GM23248 (cell line): ENCODE measurements around the gene MTUS2. TPM values are rescaled to one million over a fixed set of nuclear protein-coding genes. Genes with fewer than 3 reads are reported as not detected.

Source experiments
- DNase-seq: peaks from one replicate; pipeline ENCODE4 v3.0.0-alpha.2; 2015
- H2AFZ ChIP-seq: fragments of 200-600 bp; sonication (generic); 2 replicates; pipeline ENCODE4 v1.6.1; 2016; ENCODE audit warnings: antibody characterized with exemption
- H3F3A ChIP-seq: fragments of 200-600 bp; sonication (generic); 2 replicates; pipeline ENCODE4 v1.6.1; 2016; ENCODE audit warnings: mild to moderate bottlenecking, antibody characterized with exemption, mixed run types; ENCODE audit not compliant: insufficient read depth
- H3K27ac ChIP-seq: fragments of 200-600 bp; sonication (generic); 2 replicates; pipeline ENCODE4 v1.5.1; 2016; ENCODE audit warnings: mild to moderate bottlenecking
- H3K27me3 ChIP-seq: fragments of 200-600 bp; sonication (generic); replicated peaks from 2 replicates; pipeline ENCODE4 v1.6.1; 2016; ENCODE audit warnings: mild to moderate bottlenecking; ENCODE audit not compliant: insufficient read depth
- H3K36me3 ChIP-seq: fragments of 200-600 bp; sonication (generic); 2 replicates; pipeline ENCODE4 v1.6.1; 2016; ENCODE audit warnings: low read depth, mild to moderate bottlenecking
- H3K4me1 ChIP-seq: fragments of 200-600 bp; sonication (generic); 2 replicates; pipeline ENCODE4 v1.6.1; 2016; ENCODE audit warnings: mild to moderate bottlenecking; ENCODE audit not compliant: insufficient read depth
- H3K4me2 ChIP-seq: fragments of 200-600 bp; sonication (generic); one replicate; pipeline ENCODE4 v1.6.1; 2016; ENCODE audit warnings: mild to moderate bottlenecking; ENCODE audit not compliant: unreplicated experiment
- H3K4me3 ChIP-seq: fragments of 200-600 bp; sonication (generic); 2 replicates; pipeline ENCODE4 v1.5.1; 2016; ENCODE audit warnings: mild to moderate bottlenecking
- H3K79me2 ChIP-seq: fragments of 200-600 bp; sonication (generic); 2 replicates; pipeline ENCODE4 v1.6.1; 2016; ENCODE audit warnings: mild to moderate bottlenecking; ENCODE audit not compliant: insufficient read depth
- H3K9ac ChIP-seq: fragments of 200-600 bp; sonication (generic); 2 replicates; pipeline ENCODE4 v1.6.1; 2016; ENCODE audit warnings: mild to moderate bottlenecking
- H3K9me2 ChIP-seq: fragments of 200-600 bp; sonication (generic); 2 replicates; pipeline ENCODE4 v1.6.1; 2016; ENCODE audit warnings: mixed run types, mild to moderate bottlenecking, moderate library complexity; ENCODE audit not compliant: insufficient read depth
- H3K9me3 ChIP-seq: fragments of 200-600 bp; sonication (generic); one replicate; pipeline ENCODE4 v1.6.1; 2017; ENCODE audit warnings: low read depth
- H4K20me1 ChIP-seq: fragments of 200-600 bp; sonication (generic); 2 replicates; pipeline ENCODE4 v1.6.0; 2016; ENCODE audit not compliant: insufficient read depth
- EZH2 ChIP-seq: fragments of 200-600 bp; sonication (generic); IDR thresholded peaks from 2 replicates; pipeline ENCODE4 v1.6.1; 2018; ENCODE audit warnings: antibody characterized with exemption, mild to moderate bottlenecking; ENCODE audit not compliant: insufficient read depth, poor library complexity, severe bottlenecking
- EZH2phosphoT487 ChIP-seq: fragments of 200-600 bp; sonication (generic); IDR thresholded peaks from 2 replicates; pipeline ENCODE4 v1.6.1; 2018; ENCODE audit warnings: antibody characterized with exemption, moderate library complexity, mild to moderate bottlenecking, low read depth; ENCODE audit not compliant: insufficient read depth
- WGBS, 2 experiments: methylation state at CpG; one replicate each; pipeline ENCODE4 v1.1.6; 2015 to 2017; ENCODE audit warnings: low lambda C conversion rate in 2 of 2, low coverage in 1 of 2; ENCODE audit errors: missing lambda C conversion rate in 2 of 2; 5-methylcytosine and 5-hydroxymethylcytosine counted together
- in situ Hi-C: fragments of 300-500 bp; cut with MboI; formaldehyde crosslinking; loops from 2 replicates; pipeline ENCODE4 v1.15.0; 2020
- polyA plus RNA-seq: library from polyadenylated mRNA; unstranded; fragments of >200 nt; fragmentation: Nextera tagmentation; extraction: Ambion mirVana; gene quantifications from 2 replicates; pipeline ENCODE4 v1.2.1, GENCODE V29; 2016
- total RNA-seq: library from RNA; depleted of rRNA; stranded (reverse); fragments of >200 nt; shearing (Covaris generic); gene quantifications from 2 replicates; pipeline ENCODE4 v1.2.3, GENCODE V29; 2014

The MTUS2 gene
- total and polyA plus RNA-seq, 2 experiments from 2014 or later = 0.43 to 0.74 TPM

DNA sequence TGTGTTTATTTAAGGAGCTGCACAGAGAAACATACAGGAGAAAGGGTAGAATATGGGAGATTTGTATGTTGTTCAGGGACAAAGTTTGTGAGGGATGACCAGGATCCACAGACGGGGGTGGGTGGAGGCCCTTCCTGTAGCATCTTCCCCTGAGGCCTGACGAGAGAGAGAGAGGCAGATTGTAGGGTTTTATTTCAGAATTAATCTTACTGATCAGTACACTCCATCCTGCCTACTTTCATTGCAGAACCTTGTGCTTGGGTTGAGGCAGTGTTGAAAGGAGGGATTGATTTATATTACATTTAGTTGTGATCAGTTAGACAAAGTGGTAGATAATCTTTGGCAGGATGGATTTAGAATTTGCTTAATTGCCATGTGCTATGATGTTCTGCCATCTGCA is 39.6 kb downstream of the MTUS2 start:
- Histone ChIP-seq H3K4me1 (no peaks in the 10 kb centered on the region), H3K9ac (no peak overlapping the region), H3K9me2 (no peaks in the 10 kb centered on the region), H3K4me3 (no peak overlapping the region), H3K27ac (no peak overlapping the region), H3K9me3 (no peaks in the 10 kb centered on the region), H2AFZ (no peak overlapping the region), H3K27me3 (no peaks in the 10 kb centered on the region), H3K4me2 (no peak overlapping the region), H3K36me3 (no peaks in the 10 kb centered on the region), H3K79me2 (no peaks in the 10 kb centered on the region), H3F3A (no peaks in the 10 kb centered on the region), H4K20me1 (no peaks in the 10 kb centered on the region)
- in situ Hi-C loops = no loop called here
- DNase-seq = no peak
- 11 to 23% methylated on average over 2 of the region's 2 CpGs for WGBS, 2 experiments
- TF ChIP-seq EZH2phosphoT487 (no peak), EZH2 (no peak)

GRCh38 chr13:28864544-28864943 is 44.4 kb downstream of the MTUS2 start:
- Histone ChIP-seq H3K27me3 (no peaks in the 10 kb centered on the region), H3K9me3 (no peaks in the 10 kb centered on the region), H3K9me2 (no peaks in the 10 kb centered on the region), H3K79me2 (no peaks in the 10 kb centered on the region), H3K9ac (no peak overlapping the region), H3K4me3 (no peak overlapping the region), H3F3A (no peaks in the 10 kb centered on the region), H2AFZ (no peak overlapping the region), H3K36me3 (no peaks in the 10 kb centered on the region), H3K27ac (no peak overlapping the region), H4K20me1 (no peaks in the 10 kb centered on the region), H3K4me1 (no peaks in the 10 kb centered on the region), H3K4me2 (no peak overlapping the region)
- no peak for DNase-seq
- TF ChIP-seq EZH2phosphoT487 (no peak), EZH2 (no peak)
- 0% methylated on average over 1 of the region's 1 CpG for WGBS, 2 experiments
- in situ Hi-C loops = no loop called here

DNA sequence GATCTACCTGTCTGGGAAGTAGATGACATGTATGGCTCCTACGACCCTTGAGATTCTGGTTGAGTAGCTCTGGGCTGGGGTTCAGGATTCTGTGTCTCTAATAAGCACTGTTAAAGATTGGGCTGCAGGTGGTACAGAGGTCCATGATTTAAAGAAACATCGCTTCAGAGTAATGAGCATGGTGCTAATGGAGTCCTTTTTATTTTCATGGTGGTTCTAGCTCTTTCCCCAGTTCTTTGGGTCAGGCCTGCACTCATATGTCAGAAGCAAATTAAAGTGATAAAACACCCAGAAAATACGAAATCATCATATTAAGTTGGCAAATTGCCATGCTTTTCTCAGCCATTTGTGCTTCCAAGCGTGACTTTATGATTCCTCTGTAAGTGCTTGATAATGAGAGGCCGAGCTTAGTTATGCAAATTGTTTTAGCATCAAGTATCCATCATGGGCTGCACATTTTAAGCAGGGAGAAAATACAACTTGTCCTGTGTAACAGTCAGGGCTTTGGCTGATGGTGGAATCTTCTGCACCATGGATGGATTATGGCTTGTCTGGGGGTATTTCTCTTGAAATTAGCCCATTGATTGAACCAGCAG is 45.1 kb downstream of the MTUS2 start:
- Histone ChIP-seq H3F3A (no peaks in the 10 kb centered on the region), H3K9me2 (no peaks in the 10 kb centered on the region), H3K9me3 (no peaks in the 10 kb centered on the region), H3K4me1 (no peaks in the 10 kb centered on the region), H3K4me2 (no peak overlapping the region), H3K9ac (no peak overlapping the region), H3K27me3 (no peaks in the 10 kb centered on the region), H3K79me2 (no peaks in the 10 kb centered on the region), H3K27ac (no peak overlapping the region), H2AFZ (no peak overlapping the region), H3K36me3 (no peaks in the 10 kb centered on the region), H3K4me3 (no peak overlapping the region), H4K20me1 (no peaks in the 10 kb centered on the region)
- in situ Hi-C loops = no loop called here
- TF ChIP-seq EZH2phosphoT487 = no peak
- WGBS, 2 experiments = 12% methylated on average over 5 of the region's 5 CpGs
- DNase-seq = no peak

- in situ Hi-C loops = no loop called here
- Histone ChIP-seq H2AFZ (no peak overlapping the region), H3K9ac (no peak overlapping the region), H3K27ac (no peak overlapping the region), H3K4me1 (no peaks in the 10 kb centered on the region), H3K9me3 (no peaks in the 10 kb centered on the region), H3K4me2 (no peak overlapping the region), H3K4me3 (no peak overlapping the region), H3K79me2 (no peaks in the 10 kb centered on the region), H3K27me3 (no peaks in the 10 kb centered on the region), H3F3A (no peaks in the 10 kb centered on the region), H3K36me3 (no peaks in the 10 kb centered on the region), H3K9me2 (no peaks in the 10 kb centered on the region), H4K20me1 (no peaks in the 10 kb centered on the region)
- TF ChIP-seq EZH2 (no peak), EZH2phosphoT487 (no peak)
- WGBS, 2 experiments = 12 to 19% methylated on average over 7 of the region's 7 CpGs
- DNase-seq = no peak
Measured at GRCh38 chr13:28865951-28866350, 45.8 kb downstream of the MTUS2 start.

DNA sequence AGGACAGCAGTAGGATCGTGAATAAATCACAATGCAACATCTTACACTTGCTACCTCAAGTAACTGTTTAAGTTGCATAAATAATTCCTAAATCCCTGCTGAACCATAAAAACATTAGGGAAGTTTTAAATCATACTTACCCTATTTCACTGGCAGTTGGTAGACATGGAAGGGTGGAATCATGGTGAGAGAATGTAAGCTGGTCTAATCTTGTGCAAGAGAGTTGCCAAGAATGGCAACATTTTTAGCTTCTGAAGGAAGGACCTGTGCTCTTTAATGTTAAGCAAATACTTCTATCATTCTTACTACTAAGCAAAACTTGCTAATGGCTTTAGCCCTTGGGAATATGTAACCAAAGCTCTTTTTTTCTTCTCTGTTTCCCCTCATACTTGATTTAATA is 46.8 kb downstream of the MTUS2 start:
- no peaks in the 10 kb centered on the region for H3K9me3 ChIP-seq
- no peak overlapping the region for H3K4me3 ChIP-seq
- no peak overlapping the region for H2AFZ ChIP-seq
- DNase-seq = no peak
- TF ChIP-seq EZH2phosphoT487 = no peak
- TF ChIP-seq EZH2 = no peak
- no peaks in the 10 kb centered on the region for H3K79me2 ChIP-seq
- H4K20me1 ChIP-seq = no peaks in the 10 kb centered on the region
- no peaks in the 10 kb centered on the region for H3K36me3 ChIP-seq
- no peaks in the 10 kb centered on the region for H3K27me3 ChIP-seq
- no peaks in the 10 kb centered on the region for H3F3A ChIP-seq
- WGBS, 2 experiments = 21 to 22% methylated on average over 1 of the region's 1 CpG
- in situ Hi-C loops = no loop called here
- H3K27ac ChIP-seq = no peak overlapping the region
- H3K9ac ChIP-seq = no peak overlapping the region
- H3K4me1 ChIP-seq = no peaks in the 10 kb centered on the region
- no peak overlapping the region for H3K4me2 ChIP-seq
- no peaks in the 10 kb centered on the region for H3K9me2 ChIP-seq
